Measurements from ENCODE around the gene KLF1. TPM values are rescaled to one million over a fixed set of nuclear protein-coding genes. Genes with fewer than 3 reads are reported as not detected.

KLF1 gene
- total and polyA plus RNA-seq, 2 of the 13 experiments (the other 11 are each of a cell fraction or from before 2014, with no cell fraction given): not detected

GRCh38 chr19:12847159-12848139 is 39.6 kb downstream of the KLF1 start (continued):
- TF ChIP-seq E2F1 (CRISPR knock-in tag; IDR thresholded peaks at IDR 0.05) (no peak), ATF7 (IDR thresholded peaks at IDR 0.05) (no peak), ATF7 (CRISPR knock-in tag; IDR thresholded peaks at IDR 0.05) (no peak), RARG (CRISPR knock-in tag; IDR thresholded peaks at IDR 0.05; ENCODE audit: low read depth) (no peak), ZNF776 (CRISPR knock-in tag; IDR thresholded peaks at IDR 0.05) (no peak), SMAD9 (CRISPR knock-in tag; IDR thresholded peaks at IDR 0.05) (no peak), POLR2AphosphoS5 (IDR thresholded peaks at IDR 0.05; ENCODE audit: low read depth, low read length) (no peak), SSRP1 (CRISPR knock-in tag; IDR thresholded peaks at IDR 0.05) (no peak), ONECUT2 (CRISPR knock-in tag; IDR thresholded peaks at IDR 0.05) (no peak), ZNF839 (CRISPR knock-in tag; IDR thresholded peaks at IDR 0.05; ENCODE audit: borderline replicate concordance) (no peak; the same call in 1 of the 2 replicates), ZNF709 (CRISPR knock-in tag; IDR thresholded peaks at IDR 0.05) (no peak), ARHGAP35 (CRISPR knock-in tag; IDR thresholded peaks at IDR 0.05; ENCODE audit: borderline replicate concordance) (no peak; the same call in 1 of the 2 replicates), BCLAF1 (IDR thresholded peaks at IDR 0.05) (no peak), NRL (CRISPR knock-in tag; IDR thresholded peaks at IDR 0.05; ENCODE audit: borderline replicate concordance) (peak; percentile 44; the same call in 1 of the 2 replicates), ERF (CRISPR knock-in tag; IDR thresholded peaks at IDR 0.05) (peak; percentile 55; the same call in 1 of the 2 replicates), POLR2G (IDR thresholded peaks at IDR 0.05; ENCODE audit: low read depth, low read length) (no peak), NONO (IDR thresholded peaks at IDR 0.05) (no peak), NONO (CRISPR knock-in tag; conservative IDR thresholded peaks at IDR 0.05) (0 out of 2 replicates have a peak, but pooled peaks have one; percentile 27), CHD2 (IDR thresholded peaks at IDR 0.05; ENCODE audit: low read depth, low read length) (no peak), ZNF816 (CRISPR knock-in tag; IDR thresholded peaks at IDR 0.05; ENCODE audit: borderline replicate concordance) (no peak), XBP1 (CRISPR knock-in tag; IDR thresholded peaks at IDR 0.05) (no peak), U2AF2 (IDR thresholded peaks at IDR 0.05; ENCODE audit: low read depth, low read length) (no peak), ZNF713 (CRISPR knock-in tag; IDR thresholded peaks at IDR 0.05) (no peak)
- TF ChIP-seq, protein P1, sequence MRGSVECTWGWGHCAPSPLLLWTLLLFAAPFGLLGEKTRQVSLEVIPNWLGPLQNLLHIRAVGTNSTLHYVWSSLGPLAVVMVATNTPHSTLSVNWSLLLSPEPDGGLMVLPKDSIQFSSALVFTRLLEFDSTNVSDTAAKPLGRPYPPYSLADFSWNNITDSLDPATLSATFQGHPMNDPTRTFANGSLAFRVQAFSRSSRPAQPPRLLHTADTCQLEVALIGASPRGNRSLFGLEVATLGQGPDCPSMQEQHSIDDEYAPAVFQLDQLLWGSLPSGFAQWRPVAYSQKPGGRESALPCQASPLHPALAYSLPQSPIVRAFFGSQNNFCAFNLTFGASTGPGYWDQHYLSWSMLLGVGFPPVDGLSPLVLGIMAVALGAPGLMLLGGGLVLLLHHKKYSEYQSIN (CRISPR knock-in tag; IDR thresholded peaks at IDR 0.05; ENCODE audit: borderline replicate concordance): no peak
- TF ChIP-seq, protein P2, sequence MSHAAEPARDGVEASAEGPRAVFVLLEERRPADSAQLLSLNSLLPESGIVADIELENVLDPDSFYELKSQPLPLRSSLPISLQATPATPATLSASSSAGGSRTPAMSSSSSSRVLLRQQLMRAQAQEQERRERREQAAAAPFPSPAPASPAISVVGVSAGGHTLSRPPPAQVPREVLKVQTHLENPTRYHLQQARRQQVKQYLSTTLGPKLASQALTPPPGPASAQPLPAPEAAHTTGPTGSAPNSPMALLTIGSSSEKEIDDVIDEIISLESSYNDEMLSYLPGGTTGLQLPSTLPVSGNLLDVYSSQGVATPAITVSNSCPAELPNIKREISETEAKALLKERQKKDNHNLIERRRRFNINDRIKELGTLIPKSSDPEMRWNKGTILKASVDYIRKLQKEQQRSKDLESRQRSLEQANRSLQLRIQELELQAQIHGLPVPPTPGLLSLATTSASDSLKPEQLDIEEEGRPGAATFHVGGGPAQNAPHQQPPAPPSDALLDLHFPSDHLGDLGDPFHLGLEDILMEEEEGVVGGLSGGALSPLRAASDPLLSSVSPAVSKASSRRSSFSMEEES (CRISPR knock-in tag; IDR thresholded peaks at IDR 0.05): peak; percentile 77
